ENCODE measurements around the gene XRCC3. TPM values are rescaled to one million over a fixed set of nuclear protein-coding genes. Genes with fewer than 3 reads are reported as not detected.

Gene XRCC3
- total and polyA plus RNA-seq, 2 donors (not counting 3 experiments of a cell fraction or from before 2014, with no cell fraction given), result 13.6 to 27.2 TPM

DNA sequence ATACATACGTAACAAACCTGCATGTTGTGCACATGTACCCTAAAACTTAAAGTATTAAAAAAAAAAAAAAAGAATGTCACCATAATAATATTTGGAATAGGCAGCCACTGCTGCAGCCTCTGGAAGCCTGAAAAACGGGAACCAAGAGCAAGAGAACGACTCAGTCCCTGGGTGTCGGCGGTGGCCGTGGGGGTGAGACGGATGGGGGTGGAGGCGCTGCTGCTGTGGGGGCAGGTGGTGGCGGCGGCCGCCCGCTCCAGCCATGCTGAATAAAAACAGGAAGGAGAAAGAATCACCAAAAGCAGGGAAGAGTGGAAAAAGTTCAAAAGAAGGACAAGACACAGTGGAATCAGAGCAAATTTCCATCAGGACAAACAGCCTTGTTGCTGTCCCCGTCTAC lies 47.3 kb upstream of the XRCC3 start:
- Histone ChIP-seq H4K20me1 (replicated peaks; ENCODE audit: control insufficient read depth, extremely low read depth, insufficient read depth, low read length) (no peaks in the 10 kb centered on the region), H3K27me3 (ENCODE audit: control insufficient read depth in 2 of 2, insufficient read depth in 2 of 2, low read length in 2 of 2) (no peaks in the 10 kb centered on the region), H3K27ac (ENCODE audit: insufficient read depth, low read depth, low read length) (no peak overlapping the region), H3K36me3 (ENCODE audit: control insufficient read depth in 2 of 2, extremely low read depth in 1 of 2, insufficient read depth in 2 of 2, low read length in 2 of 2) (no peaks in the 10 kb centered on the region), H3K9ac (replicated peaks; ENCODE audit: extremely low read depth, insufficient read depth, low read length) (no peak overlapping the region), H3K9me3 (replicated peaks; ENCODE audit: control insufficient read depth, insufficient read depth, low read length) (no peaks in the 10 kb centered on the region), H2AFZ (ENCODE audit: low read depth, low read length) (no peak overlapping the region), H3K4me3 (replicated peaks in 1 of 3; ENCODE audit: insufficient read depth in 1 of 3, low read depth in 1 of 3, low read length in 3 of 3) (no peak overlapping the region), H3K4me2 (ENCODE audit: insufficient read depth, low read length) (no peak overlapping the region), H3K9me1 (replicated peaks; ENCODE audit: control insufficient read depth, extremely low read depth, insufficient read depth, low read length) (no peaks in the 10 kb centered on the region), H3K4me1 (ENCODE audit: control insufficient read depth, extremely low read depth, insufficient read depth, low read length) (peaks cover 5% of the 10 kb centered on the region), H3K79me2 (ENCODE audit: control insufficient read depth, insufficient read depth, low read length) (no peaks in the 10 kb centered on the region)
- CTCF ChIA-PET, result no interaction called here
- TF ChIP-seq MYC (IDR thresholded peaks at IDR 0.05; ENCODE audit: low read depth, low read length) (no peak), EZH2 (IDR thresholded peaks at IDR 0.05; ENCODE audit: borderline replicate concordance, low read depth, low read length, severe bottlenecking) (no peak), FOS (IDR thresholded peaks at IDR 0.05; ENCODE audit: borderline replicate concordance, insufficient read depth, low read length) (no peak), JUN (IDR thresholded peaks at IDR 0.05; ENCODE audit: borderline replicate concordance, insufficient read depth, insufficient read length, low read depth) (no peak), POLR2AphosphoS5 (IDR thresholded peaks at IDR 0.05; ENCODE audit: insufficient read depth, low read depth, low read length) (no peak), GATA2 (IDR thresholded peaks at IDR 0.05; ENCODE audit: insufficient read depth, insufficient read length, low read depth, low read length) (no peak), POLR2A (IDR thresholded peaks at IDR 0.05; ENCODE audit: low read depth, low read length) (no peak)
- TF ChIP-seq, protein P1, sequence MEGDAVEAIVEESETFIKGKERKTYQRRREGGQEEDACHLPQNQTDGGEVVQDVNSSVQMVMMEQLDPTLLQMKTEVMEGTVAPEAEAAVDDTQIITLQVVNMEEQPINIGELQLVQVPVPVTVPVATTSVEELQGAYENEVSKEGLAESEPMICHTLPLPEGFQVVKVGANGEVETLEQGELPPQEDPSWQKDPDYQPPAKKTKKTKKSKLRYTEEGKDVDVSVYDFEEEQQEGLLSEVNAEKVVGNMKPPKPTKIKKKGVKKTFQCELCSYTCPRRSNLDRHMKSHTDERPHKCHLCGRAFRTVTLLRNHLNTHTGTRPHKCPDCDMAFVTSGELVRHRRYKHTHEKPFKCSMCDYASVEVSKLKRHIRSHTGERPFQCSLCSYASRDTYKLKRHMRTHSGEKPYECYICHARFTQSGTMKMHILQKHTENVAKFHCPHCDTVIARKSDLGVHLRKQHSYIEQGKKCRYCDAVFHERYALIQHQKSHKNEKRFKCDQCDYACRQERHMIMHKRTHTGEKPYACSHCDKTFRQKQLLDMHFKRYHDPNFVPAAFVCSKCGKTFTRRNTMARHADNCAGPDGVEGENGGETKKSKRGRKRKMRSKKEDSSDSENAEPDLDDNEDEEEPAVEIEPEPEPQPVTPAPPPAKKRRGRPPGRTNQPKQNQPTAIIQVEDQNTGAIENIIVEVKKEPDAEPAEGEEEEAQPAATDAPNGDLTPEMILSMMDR (IDR thresholded peaks at IDR 0.05; ENCODE audit: extremely low read depth in 1 of 2, insufficient read depth in 1 of 2, low read depth in 1 of 2, low read length in 2 of 2), result no peak
- TF ChIP-seq, protein P2, sequence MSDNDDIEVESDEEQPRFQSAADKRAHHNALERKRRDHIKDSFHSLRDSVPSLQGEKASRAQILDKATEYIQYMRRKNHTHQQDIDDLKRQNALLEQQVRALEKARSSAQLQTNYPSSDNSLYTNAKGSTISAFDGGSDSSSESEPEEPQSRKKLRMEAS (IDR thresholded peaks at IDR 0.05; ENCODE audit: insufficient read depth, insufficient read length), result no peak
- DNase-seq (ENCODE audit: low read depth, low spot score), result no peak
- no TSS peak for BruUV-seq (replicated peaks)
- intact Hi-C loops (cut with micrococcal nuclease) (no loop called here), dilution Hi-C loops (cut with MboI; ENCODE audit: extremely low pct_ligation_motif_present, low sequenced_read_pairs) (no loop called here)
- FAIRE-seq, result no peak
- POLR2A ChIA-PET, result no interaction called here

Data from endothelial cell of umbilical vein (primary cell).